HFFc6 (cell line): Measurements from ENCODE around the gene DNAJC10. TPM values are rescaled to one million over a fixed set of nuclear protein-coding genes. Genes with fewer than 3 reads are reported as not detected.
"Not testable (repeated sequence)": the region's sequence is repeated elsewhere in the genome, so short reads cannot be mapped to it uniquely, and the experiment has no call there.

Source experiments
- DNase-seq: peaks from one replicate; pipeline ENCODE4 v3.0.0-alpha.2; 2018
- H3K27ac Mint-ChIP-seq: 2 replicates; pipeline ENCODE4 v1.8.0; 2020; ENCODE audit warnings: mild to moderate bottlenecking, mixed read lengths
- H3K27me3 Mint-ChIP-seq: 2 replicates; pipeline ENCODE4 v1.8.0; 2021; ENCODE audit warnings: mild to moderate bottlenecking, moderate library complexity, mixed read lengths; ENCODE audit not compliant: insufficient read depth
- H3K36me3 Mint-ChIP-seq: 2 replicates; pipeline ENCODE4 v1.8.0; 2021; ENCODE audit warnings: low read depth, mixed read lengths
- H3K4me1 Mint-ChIP-seq: 2 replicates; pipeline ENCODE4 v1.8.0; 2020; ENCODE audit warnings: low read depth, mixed read lengths
- H3K4me3 Mint-ChIP-seq: 2 replicates; pipeline ENCODE4 v1.8.0; 2020; ENCODE audit warnings: mild to moderate bottlenecking, moderate library complexity, mixed read lengths
- H3K9me3 Mint-ChIP-seq: 2 replicates; pipeline ENCODE4 v1.8.0; 2020; ENCODE audit warnings: mild to moderate bottlenecking, mixed read lengths
- total RNA-seq, 6 experiments: library from RNA; stranded (reverse); fragmentation: NEBNext Ultra II Directional; extraction: Animal tissue kit (Norgen Biotek cat#: 25700); gene quantifications; 2 replicates in 1 of 6; 3 replicates in 5 of 6; pipeline ENCODE4 v1.2.3, GENCODE V29; 2021
- TF ChIP-seq, protein P1 (sequence below): fragments of 200-600 bp; sonication (generic); IDR thresholded peaks from 2 replicates; pipeline ENCODE4 v1.5.0; 2021; ENCODE audit warnings: antibody characterized with exemption, mild to moderate bottlenecking

Gene DNAJC10
- total RNA-seq, 6 experiments from 2014 or later: 128 to 137 (median 131) TPM

DNA sequence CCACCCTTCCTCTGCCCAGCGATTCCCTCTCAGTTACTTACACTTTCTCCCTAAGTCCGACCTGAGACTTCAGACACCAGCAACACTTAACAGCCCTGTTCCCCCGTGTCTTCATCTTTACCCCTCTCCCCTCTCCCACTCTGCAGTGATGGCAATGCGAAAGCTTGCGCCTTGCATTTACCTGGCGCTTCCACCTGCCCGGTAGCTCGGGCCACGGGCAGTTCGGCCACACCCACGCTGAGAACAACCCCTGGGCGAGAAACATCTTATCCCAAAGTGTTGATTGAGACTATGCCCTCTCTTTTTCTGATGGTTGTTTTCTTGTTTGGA is 558 bp downstream of the DNAJC10 start:
- Mint-ChIP-seq H3K27ac (no peak overlapping the region), H3K9me3 (no peaks in the 10 kb centered on the region), H3K4me3 (no peak overlapping the region), H3K27me3 (no peaks in the 10 kb centered on the region), H3K4me1 (no peaks in the 10 kb centered on the region; the same call in 1 of the 2 replicates), H3K36me3 (no peaks in the 10 kb centered on the region)
- DNase-seq: no peak
- TF ChIP-seq, protein P1, sequence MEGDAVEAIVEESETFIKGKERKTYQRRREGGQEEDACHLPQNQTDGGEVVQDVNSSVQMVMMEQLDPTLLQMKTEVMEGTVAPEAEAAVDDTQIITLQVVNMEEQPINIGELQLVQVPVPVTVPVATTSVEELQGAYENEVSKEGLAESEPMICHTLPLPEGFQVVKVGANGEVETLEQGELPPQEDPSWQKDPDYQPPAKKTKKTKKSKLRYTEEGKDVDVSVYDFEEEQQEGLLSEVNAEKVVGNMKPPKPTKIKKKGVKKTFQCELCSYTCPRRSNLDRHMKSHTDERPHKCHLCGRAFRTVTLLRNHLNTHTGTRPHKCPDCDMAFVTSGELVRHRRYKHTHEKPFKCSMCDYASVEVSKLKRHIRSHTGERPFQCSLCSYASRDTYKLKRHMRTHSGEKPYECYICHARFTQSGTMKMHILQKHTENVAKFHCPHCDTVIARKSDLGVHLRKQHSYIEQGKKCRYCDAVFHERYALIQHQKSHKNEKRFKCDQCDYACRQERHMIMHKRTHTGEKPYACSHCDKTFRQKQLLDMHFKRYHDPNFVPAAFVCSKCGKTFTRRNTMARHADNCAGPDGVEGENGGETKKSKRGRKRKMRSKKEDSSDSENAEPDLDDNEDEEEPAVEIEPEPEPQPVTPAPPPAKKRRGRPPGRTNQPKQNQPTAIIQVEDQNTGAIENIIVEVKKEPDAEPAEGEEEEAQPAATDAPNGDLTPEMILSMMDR: no peak

DNA sequence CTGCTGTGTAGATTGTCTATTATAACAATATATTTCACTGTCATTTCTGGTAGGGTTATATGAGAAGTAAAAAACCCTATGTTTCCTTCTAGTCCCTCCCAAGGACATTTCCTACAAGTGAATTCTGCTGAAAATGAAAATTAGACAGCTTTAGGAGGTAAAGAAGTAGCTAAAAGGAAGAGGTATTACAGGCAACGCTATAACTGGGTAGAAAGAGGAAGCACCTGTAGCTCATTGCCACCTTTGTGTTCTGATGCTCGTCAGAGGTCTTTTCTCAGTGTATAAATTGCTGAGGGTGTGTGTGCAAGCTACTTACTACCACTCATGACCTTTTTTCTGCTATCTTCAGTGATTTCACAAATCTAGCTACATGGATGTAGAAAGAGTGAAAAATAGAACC is 1.4 kb downstream of the DNAJC10 start:
- H3K4me3 Mint-ChIP-seq: no peak overlapping the region
- no peak for DNase-seq
- no peaks in the 10 kb centered on the region; the same call in 1 of the 2 replicates for H3K4me1 Mint-ChIP-seq
- TF ChIP-seq, protein P1: no peak
- no peaks in the 10 kb centered on the region for H3K27me3 Mint-ChIP-seq
- H3K9me3 Mint-ChIP-seq: no peaks in the 10 kb centered on the region
- H3K27ac Mint-ChIP-seq: no peak overlapping the region
- H3K36me3 Mint-ChIP-seq: no peaks in the 10 kb centered on the region

DNA sequence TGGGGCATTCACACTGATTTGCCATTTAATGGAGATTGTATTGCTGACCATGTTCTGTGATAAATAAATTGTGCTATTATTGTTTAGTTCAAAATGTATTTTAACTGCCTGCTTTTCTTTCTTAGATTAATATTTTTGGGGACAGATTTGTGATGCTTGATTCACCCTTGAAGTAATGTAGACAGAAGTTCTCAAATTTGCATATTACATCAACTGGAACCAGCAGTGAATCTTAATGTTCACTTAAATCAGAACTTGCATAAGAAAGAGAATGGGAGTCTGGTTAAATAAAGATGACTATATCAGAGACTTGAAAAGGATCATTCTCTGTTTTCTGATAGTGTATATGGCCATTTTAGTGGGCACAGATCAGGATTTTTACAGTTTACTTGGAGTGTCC is 1.8 kb downstream of the DNAJC10 start:
- no peaks in the 10 kb centered on the region for H3K9me3 Mint-ChIP-seq
- no peak overlapping the region for H3K4me3 Mint-ChIP-seq
- TF ChIP-seq, protein P1: no peak
- no peak overlapping the region for H3K27ac Mint-ChIP-seq
- H3K27me3 Mint-ChIP-seq: no peaks in the 10 kb centered on the region
- DNase-seq: no peak
- no peaks in the 10 kb centered on the region; the same call in 1 of the 2 replicates for H3K4me1 Mint-ChIP-seq
- H3K36me3 Mint-ChIP-seq: no peaks in the 10 kb centered on the region

DNA sequence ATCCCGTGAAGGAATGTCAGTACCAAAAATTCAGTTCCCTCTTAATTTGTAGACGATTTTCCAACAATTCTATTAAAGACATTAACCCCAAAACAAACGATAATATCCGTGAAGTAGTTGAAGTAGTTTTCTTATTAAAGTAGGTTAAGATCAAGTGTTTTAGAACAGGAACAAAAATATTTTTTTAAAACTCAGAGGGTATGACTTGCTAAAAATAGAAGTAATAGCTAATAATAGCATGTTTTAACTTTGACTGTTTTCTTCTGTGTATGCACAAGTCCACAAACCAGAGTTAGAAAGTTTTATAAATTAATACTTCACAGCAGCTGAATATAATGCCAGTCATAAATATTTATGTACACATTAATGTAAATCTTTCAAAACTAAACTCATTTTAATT is 2.4 kb downstream of the DNAJC10 start:
- Mint-ChIP-seq H3K27ac (no peak overlapping the region), H3K4me3 (no peak overlapping the region), H3K9me3 (no peaks in the 10 kb centered on the region), H3K36me3 (no peaks in the 10 kb centered on the region; the same call in 1 of the 2 replicates), H3K27me3 (no peaks in the 10 kb centered on the region), H3K4me1 (no peaks in the 10 kb centered on the region; the same call in 1 of the 2 replicates)
- TF ChIP-seq, protein P1: no peak
- no peak for DNase-seq

DNA sequence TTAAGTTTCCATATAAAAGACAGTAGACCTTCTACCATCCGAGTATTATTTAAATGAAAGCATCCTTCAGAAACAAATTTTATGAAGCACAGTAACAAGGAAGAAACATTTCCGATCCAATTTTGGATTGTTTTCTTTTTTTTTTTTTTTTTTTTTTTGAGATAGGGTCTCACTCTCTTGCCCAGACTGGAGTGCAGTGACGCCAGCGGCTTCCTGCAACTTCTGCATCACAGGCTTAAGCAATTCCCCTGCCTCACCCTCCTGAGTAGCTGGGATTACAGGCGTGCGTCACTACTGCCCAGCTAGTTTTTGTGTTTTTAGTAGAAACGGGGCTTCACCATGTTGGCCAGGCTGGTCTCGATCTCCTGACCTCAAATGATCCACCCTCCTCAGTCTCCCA is 3.1 kb downstream of the DNAJC10 start:
- not testable (repeated sequence) for H3K27ac Mint-ChIP-seq, H3K4me1 Mint-ChIP-seq, DNase-seq, H3K4me3 Mint-ChIP-seq, H3K27me3 Mint-ChIP-seq, H3K36me3 Mint-ChIP-seq, H3K9me3 Mint-ChIP-seq

DNA sequence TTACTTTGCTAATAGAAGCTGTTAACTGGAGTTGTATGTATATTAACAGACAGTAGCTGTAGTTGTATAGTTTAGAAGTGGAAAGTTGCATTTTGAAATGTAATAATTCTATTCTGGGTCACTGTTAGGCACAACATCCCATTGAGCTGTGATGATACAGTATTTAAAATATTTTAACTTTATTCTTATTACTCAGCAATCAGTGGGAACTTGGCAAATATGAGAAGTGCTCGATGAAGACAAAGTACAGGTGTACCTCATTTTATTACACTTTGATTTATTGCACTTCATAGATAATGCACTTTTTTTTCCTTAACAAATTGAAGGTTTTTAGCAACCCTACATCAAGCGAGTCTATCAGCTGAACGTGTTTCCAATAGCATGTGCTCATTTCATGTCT is 8.6 kb downstream of the DNAJC10 start:
- H3K4me1 Mint-ChIP-seq: no peaks in the 10 kb centered on the region
- H3K9me3 Mint-ChIP-seq: no peaks in the 10 kb centered on the region
- no peak for DNase-seq
- no peak overlapping the region for H3K27ac Mint-ChIP-seq
- TF ChIP-seq, protein P1: no peak
- no peak overlapping the region for H3K4me3 Mint-ChIP-seq
- H3K27me3 Mint-ChIP-seq: no peaks in the 10 kb centered on the region
- peaks cover 11% of the 10 kb centered on the region for H3K36me3 Mint-ChIP-seq
